Measurements from ENCODE around the gene PRKCD. TPM values are rescaled to one million over a fixed set of nuclear protein-coding genes. Genes with fewer than 3 reads are reported as not detected.

Gene PRKCD
- total RNA-seq, 8 experiments from 2014 or later = 0.49 to 8.0 (median 1.9) TPM

GRCh38 chr3:53231532-53232511 is 70.8 kb downstream of the PRKCD start:
- in situ Hi-C loops (cut with MboI; ENCODE audit: low pct_unique_long_range_greater_than_20kb in 2 of 9, low sequenced_read_pairs in 9 of 9, unreplicated experiment in 9 of 9) = no loop called here
- no peak for ATAC-seq (replicated peaks in 6 of 8)
- Histone ChIP-seq H3K27ac (no peak overlapping the region), H3K4me1 (replicated peaks in 1 of 2) (peaks cover 0 to 5% of the 10 kb centered on the region in 2 donors), H3K4me3 (no peak overlapping the region)
- 69 to 100% (median 100%) methylated on average over 1 to 4 of the region's 13 CpGs; no CpG with 5 or more reads in 5 of the 10 experiments for WGBS, 10 experiments

GRCh38 chr3:53232641-53233377 is 71.8 kb downstream of the PRKCD start:
- in situ Hi-C loops (cut with MboI; ENCODE audit: low pct_unique_long_range_greater_than_20kb in 2 of 9, low sequenced_read_pairs in 9 of 9, unreplicated experiment in 9 of 9) = no loop called here
- no peak overlapping the region for H3K27ac ChIP-seq
- H3K4me3 ChIP-seq = no peak overlapping the region
- peak in 1 of 8 experiments; percentile 8 for ATAC-seq (replicated peaks in 6 of 8)
- peaks cover 0 to 5% of the 10 kb centered on the region in 2 donors for H3K4me1 ChIP-seq (replicated peaks in 1 of 2)
- WGBS, 10 experiments = 56 to 100% (median 83%) methylated on average over 1 to 10 of the region's 18 CpGs; no CpG with 5 or more reads in 3 of the 10 experiments

- in situ Hi-C loops (cut with MboI; ENCODE audit: low pct_unique_long_range_greater_than_20kb in 2 of 9, low sequenced_read_pairs in 9 of 9, unreplicated experiment in 9 of 9) = no loop called here
- ATAC-seq (replicated peaks in 6 of 8) = no peak
- Histone ChIP-seq H3K4me3 (no peak overlapping the region), H3K27ac (no peak overlapping the region), H3K4me1 (replicated peaks in 1 of 2) (peaks cover 0 to 7% of the 10 kb centered on the region in 2 donors)
- WGBS, 10 experiments = 44 to 98% (median 84%) methylated on average over 3 to 9 of the region's 15 CpGs; no CpG with 5 or more reads in 4 of the 10 experiments
Observed at GRCh38 chr3:53234130-53234840, 73.3 kb downstream of the PRKCD start.

DNA sequence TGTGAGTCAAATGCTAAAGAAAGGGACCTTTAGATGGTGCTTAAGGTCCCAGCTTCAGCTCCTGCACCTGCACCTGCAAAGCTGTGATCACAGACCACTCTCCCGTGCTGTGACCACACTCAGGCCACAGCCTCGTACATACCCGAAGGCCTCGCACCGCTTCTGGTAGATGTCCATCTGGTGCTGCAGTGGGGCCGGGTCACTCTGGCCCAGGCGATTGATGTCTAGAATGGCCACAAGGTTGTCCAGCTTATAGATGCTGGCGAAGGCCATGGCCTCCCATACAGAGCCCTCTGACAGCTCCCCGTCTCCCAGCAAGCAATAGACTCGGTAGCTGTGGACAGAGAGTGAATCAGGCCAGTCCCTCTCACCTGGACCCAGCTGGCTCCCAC is 73.8 kb downstream of the PRKCD start:
- ATAC-seq (replicated peaks in 6 of 8) = no peak
- in situ Hi-C loops (cut with MboI; ENCODE audit: low pct_unique_long_range_greater_than_20kb in 2 of 9, low sequenced_read_pairs in 9 of 9, unreplicated experiment in 9 of 9) = no loop called here
- H3K4me1 ChIP-seq (replicated peaks in 1 of 2) = peaks cover 0 to 7% of the 10 kb centered on the region in 2 donors
- 90 to 100% (median 98%) methylated on average over 1 to 6 of the region's 10 CpGs; no CpG with 5 or more reads in 6 of the 10 experiments for WGBS, 10 experiments
- no peak overlapping the region for H3K27ac ChIP-seq
- no peak overlapping the region for H3K4me3 ChIP-seq

- in situ Hi-C loops (cut with MboI; ENCODE audit: low pct_unique_long_range_greater_than_20kb in 2 of 9, low sequenced_read_pairs in 9 of 9, unreplicated experiment in 9 of 9) = no loop called here
- WGBS, 10 experiments = 67 to 70% methylated on average over 1 to 2 of the region's 6 CpGs; no CpG with 5 or more reads in 8 of the 10 experiments
- H3K27ac ChIP-seq = no peak overlapping the region
Observed at GRCh38 chr3:53235545-53235944, 74.5 kb downstream of the PRKCD start.

DNA sequence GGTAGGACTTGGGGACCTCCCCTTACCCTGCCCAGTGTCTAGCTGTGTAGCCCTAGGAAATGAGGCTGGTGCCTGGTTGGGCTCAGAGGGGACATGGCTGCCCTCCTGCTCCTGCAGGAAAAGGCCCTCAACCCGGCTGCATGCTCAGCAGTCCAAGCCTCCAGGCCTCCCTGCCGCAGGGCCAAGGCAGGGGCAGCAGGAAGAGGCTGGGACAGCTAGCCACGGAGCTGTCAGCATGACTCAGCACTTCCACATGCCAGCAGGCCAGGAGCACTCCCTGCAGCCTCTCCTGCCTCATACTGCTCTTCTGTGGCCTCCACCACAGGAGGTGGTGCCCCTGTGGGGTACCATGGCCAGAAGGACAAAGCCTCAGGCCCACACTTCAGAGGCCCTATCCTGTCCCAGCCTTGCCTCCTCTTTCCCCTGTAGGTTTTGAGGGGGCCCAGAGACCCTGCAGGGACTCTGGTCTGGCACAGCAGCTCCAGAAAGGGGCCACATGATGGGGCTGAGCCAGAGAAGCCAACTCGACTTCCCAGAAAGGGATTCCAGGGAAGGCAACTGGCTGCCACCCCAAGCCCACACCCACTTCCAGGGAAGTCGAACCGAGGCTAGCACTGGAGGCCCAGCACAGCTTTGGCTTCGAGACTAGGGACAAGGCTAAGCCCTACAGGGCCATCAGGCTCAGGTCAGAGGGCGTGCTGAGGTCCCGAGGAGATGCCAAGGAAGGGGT is 75.3 kb downstream of the PRKCD start:
- peak; percentile 12 to 92 (median 78) for ATAC-seq (replicated peaks in 6 of 8)
- Histone ChIP-seq H3K4me3 (no peak overlapping the region), H3K27ac (peak overlapping the region in 1 of 2 donors; percentile 60), H3K4me1 (replicated peaks in 1 of 2) (peaks cover 0 to 7% of the 10 kb centered on the region in 2 donors)
- in situ Hi-C loops (cut with MboI; ENCODE audit: low pct_unique_long_range_greater_than_20kb in 2 of 9, low sequenced_read_pairs in 9 of 9, unreplicated experiment in 9 of 9) = no loop called here
- 27 to 100% (median 93%) methylated on average over 1 to 3 of the region's 9 CpGs; no CpG with 5 or more reads in 4 of the 10 experiments for WGBS, 10 experiments

More at GRCh38 chr3:53235545-53235944, 74.5 kb downstream of the PRKCD start:
- ATAC-seq (replicated peaks in 6 of 8) = no peak
- H3K4me3 ChIP-seq = no peak overlapping the region
- H3K4me1 ChIP-seq (replicated peaks in 1 of 2) = peaks cover 0 to 7% of the 10 kb centered on the region in 2 donors

- in situ Hi-C loops (cut with MboI; ENCODE audit: low pct_unique_long_range_greater_than_20kb in 2 of 9, low sequenced_read_pairs in 9 of 9, unreplicated experiment in 9 of 9) = no loop called here
- WGBS, 10 experiments = 100% methylated on average over 2 of the region's 6 CpGs; no CpG with 5 or more reads in 9 of the 10 experiments
- peaks cover 8 to 15% of the 10 kb centered on the region in 2 donors for H3K4me1 ChIP-seq (replicated peaks in 1 of 2)
- peak; percentile 34 to 81 (median 76) for ATAC-seq (replicated peaks in 6 of 8)
- no peak overlapping the region for H3K4me3 ChIP-seq
- H3K27ac ChIP-seq = no peak overlapping the region
Observed at GRCh38 chr3:53238051-53238850, 77.2 kb downstream of the PRKCD start.

GRCh38 chr3:53238886-53239285 is 77.9 kb downstream of the PRKCD start:
- H3K4me1 ChIP-seq (replicated peaks in 1 of 2) = peaks cover 14 to 21% of the 10 kb centered on the region in 2 donors
- in situ Hi-C loops (cut with MboI; ENCODE audit: low pct_unique_long_range_greater_than_20kb in 2 of 9, low sequenced_read_pairs in 9 of 9, unreplicated experiment in 9 of 9) = no loop called here
- ATAC-seq (replicated peaks in 6 of 8) = no peak
- no peak overlapping the region for H3K4me3 ChIP-seq
- WGBS, 10 experiments = 64 to 100% (median 96%) methylated on average over 1 to 4 of the region's 4 CpGs; no CpG with 5 or more reads in 5 of the 10 experiments
- no peak overlapping the region for H3K27ac ChIP-seq

GRCh38 chr3:53239800-53240199 is 78.8 kb downstream of the PRKCD start:
- WGBS, 10 experiments = 40 to 100% (median 100%) methylated on average over 1 to 5 of the region's 5 CpGs; no CpG with 5 or more reads in 5 of the 10 experiments
- H3K27ac ChIP-seq = no peak overlapping the region

GRCh38 chr3:53240989-53241972 is 80.3 kb downstream of the PRKCD start:
- in situ Hi-C loops (cut with MboI; ENCODE audit: low pct_unique_long_range_greater_than_20kb in 2 of 9, low sequenced_read_pairs in 9 of 9, unreplicated experiment in 9 of 9) = no loop called here
- ATAC-seq (replicated peaks in 6 of 8) = no peak
- Histone ChIP-seq H3K4me3 (no peak overlapping the region), H3K4me1 (replicated peaks in 1 of 2) (peaks cover 15 to 17% of the 10 kb centered on the region in 2 donors), H3K27ac (no peak overlapping the region)
- WGBS, 10 experiments = 67 to 100% (median 90%) methylated on average over 1 to 13 of the region's 28 CpGs; no CpG with 5 or more reads in 2 of the 10 experiments

More at GRCh38 chr3:53239800-53240199, 78.8 kb downstream of the PRKCD start:
- Histone ChIP-seq H3K4me3 (no peak overlapping the region), H3K4me1 (replicated peaks in 1 of 2) (peaks cover 15 to 21% of the 10 kb centered on the region in 2 donors)
- in situ Hi-C loops (cut with MboI; ENCODE audit: low pct_unique_long_range_greater_than_20kb in 2 of 9, low sequenced_read_pairs in 9 of 9, unreplicated experiment in 9 of 9) = no loop called here
- ATAC-seq (replicated peaks in 6 of 8) = no peak

Measured in motor neuron (in vitro differentiated cells).